GM18868 (cell line): ENCODE results near the gene RBMXL3.
"Not testable (repeated sequence)": the region's sequence is repeated elsewhere in the genome, so short reads cannot be mapped to it uniquely, and the experiment has no call there.

Experiments
- ATAC-seq: cut with Tn5 transposase; IDR thresholded peaks from one replicate; pipeline ENCODE4 v1.9.1; 2021; ENCODE audit warnings: mild to moderate bottlenecking, moderate library complexity; ENCODE audit not compliant: unreplicated experiment

RBMXL3 gene

GRCh38 chrX:115189110-115189509 is at the start of gene RBMXL3:
TSS of gene RBMXL3 (plus strand) at chrX:115189410. CDS start at chrX:115189442, 32 bp downstream.
- no peak for ATAC-seq

DNA sequence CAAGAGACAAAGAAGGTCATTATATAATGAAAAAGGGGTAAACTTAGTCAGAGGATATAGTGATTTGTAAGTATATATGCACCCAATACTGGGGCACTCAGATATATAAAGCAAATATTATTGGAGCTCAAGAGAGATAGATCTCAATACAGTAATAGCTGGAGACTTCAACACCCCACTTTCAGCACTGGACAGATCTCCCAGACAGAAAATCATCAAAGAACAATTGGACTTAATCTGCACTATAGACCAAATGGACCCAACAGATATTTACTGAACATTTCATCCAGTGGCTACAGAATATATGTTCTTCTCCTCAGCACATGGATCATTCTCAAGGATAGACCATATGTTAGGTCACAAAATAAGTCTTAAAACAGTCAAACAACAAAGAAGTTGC is 47.2 kb upstream of the RBMXL3 start:
- no peak for ATAC-seq

DNA sequence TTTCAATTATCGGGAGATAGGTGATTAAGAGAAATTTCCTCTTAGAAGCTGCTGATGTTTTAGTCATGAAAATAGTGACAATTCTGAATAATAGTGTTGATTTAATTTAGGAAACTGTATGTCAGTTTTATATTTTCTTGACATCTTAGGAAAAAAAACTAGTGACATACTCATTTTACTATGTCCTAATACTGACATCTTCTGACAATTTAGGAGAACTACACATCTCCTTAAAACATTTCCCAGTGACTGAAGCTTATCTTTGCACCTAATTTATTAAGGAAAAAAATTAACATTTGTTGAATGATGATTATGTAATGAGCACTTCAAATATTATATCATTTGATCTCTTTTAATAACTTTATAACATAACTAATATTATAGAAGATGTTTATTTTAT is 42.0 kb upstream of the RBMXL3 start:
- no peak for ATAC-seq

GRCh38 chrX:115173181-115173580 is 16.0 kb upstream of the RBMXL3 start:
- no peak for ATAC-seq

DNA sequence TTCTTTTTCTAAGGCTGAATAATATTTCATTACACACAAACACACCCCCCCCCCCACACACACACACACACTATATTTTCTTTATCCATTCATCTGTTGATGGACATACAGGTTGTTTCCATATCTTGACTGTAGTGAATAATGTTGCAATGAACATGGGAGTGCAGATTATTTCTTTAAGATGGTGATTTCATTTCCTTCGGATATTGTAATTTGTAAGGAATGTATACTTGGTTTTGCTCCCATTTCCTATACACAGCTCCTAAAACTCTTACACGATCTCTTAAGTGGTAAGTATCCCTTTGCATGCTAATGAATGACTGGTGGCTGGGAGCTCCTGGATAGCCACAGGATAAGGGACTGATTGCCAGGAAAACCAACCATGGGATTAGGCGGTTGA is 14.7 kb upstream of the RBMXL3 start:
- ATAC-seq = no peak

GRCh38 chrX:115177932-115178331 is 11.3 kb upstream of the RBMXL3 start:
- no peak for ATAC-seq

- ATAC-seq = no peak
Measured at GRCh38 chrX:115178473-115178872, 10.7 kb upstream of the RBMXL3 start.

- no peak for ATAC-seq
Measured at GRCh38 chrX:115183980-115184379, 5.2 kb upstream of the RBMXL3 start.

- ATAC-seq = no peak
Measured at GRCh38 chrX:115189646-115190635, 731 bp downstream of the RBMXL3 start.

DNA sequence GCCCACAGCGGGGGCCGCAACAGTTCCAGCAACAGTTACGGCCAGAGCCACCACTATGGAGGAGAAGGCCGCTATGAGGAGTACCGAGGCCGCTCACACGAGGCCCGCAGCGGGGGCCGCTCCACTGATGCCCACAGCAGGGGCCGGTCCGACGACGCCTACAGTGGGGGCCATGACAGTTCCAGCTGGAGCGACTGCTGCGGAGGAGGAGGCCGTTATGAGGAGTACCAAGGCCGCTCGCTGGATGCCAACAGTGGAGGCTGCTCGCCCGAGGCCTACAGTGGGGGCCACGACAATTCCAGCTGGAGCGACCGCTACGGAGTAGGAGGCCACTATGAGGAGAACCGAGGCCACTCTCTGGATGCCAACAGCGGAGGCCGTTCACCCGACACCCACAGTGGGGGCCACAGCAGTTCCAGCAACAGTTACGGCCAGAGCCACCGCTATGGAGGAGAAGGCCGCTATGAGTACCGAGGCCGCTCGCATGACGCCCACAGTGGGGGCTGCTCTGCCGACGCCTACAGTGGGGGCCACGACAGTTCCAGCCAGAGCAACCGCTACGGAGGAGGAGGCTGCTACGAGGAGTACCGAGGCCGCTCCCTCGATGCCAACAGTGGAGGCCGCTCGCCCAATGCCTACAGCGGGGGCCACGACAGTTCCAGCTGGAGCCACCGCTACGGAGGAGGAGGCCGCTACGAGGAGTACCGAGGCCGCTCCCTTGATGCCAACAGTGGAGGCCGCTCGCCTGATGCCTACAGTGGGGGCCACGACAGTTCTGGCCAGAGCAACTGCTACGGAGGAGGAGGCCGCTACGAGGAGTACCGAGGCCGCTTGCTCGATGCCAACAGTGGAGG is 1.7 kb downstream of the RBMXL3 start:
- no peak for ATAC-seq

DNA sequence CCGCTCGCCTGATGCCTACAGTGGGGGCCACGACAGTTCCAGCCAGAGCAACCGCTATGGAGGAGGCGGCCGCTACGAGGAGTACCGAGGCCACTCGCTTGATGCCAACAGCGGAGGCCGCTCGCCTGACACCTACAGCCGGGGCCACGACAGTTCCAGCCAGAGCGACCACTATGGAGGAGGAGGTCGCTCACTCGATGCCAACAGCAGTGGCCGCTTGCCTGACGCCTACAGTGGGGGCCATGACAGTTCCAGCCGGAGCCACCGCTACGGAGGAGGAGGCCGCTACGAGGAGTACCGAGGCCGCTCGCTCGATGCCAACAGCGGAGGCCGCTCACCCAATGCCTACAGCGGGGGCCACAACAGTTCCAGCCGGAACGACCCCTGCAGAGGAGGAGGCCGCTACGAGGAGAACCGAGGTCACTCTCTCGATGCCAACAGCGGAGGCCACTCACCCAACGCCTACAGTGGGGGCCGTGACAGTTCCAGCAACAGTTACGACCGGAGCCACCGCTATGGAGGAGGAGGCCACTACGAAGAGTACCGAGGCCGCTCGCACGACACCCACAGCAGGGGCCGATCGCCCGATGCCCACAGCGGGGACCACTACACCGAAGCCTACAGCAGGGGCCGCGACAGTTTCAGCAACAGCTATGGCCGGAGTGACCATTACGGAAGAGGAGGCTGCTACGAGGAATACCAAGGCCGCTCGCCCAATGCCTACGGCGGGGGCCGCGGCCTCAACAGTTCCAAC is 2.5 kb downstream of the RBMXL3 start:
- no peak for ATAC-seq

DNA sequence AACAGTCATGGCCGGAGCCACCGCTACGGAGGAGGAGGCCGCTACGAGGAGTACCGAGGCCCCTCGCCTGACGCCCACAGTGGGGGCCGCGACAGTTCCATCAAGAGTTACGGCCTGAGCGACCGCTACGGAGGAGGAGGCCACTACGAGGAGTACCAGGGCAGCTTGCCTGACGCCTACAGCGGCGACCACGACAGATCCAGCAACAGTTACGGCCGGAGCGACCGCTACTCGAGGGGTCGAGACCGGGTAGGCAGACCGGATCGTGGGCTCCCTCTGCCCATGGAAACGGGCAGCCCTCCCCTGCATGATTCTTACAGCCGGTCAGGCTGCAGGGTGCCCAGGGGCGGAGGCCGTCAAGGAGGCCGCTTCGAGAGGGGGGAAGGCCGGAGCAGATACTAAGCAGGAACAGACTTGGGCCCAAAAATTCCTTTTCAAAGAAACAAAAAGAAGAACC is 3.1 kb downstream of the RBMXL3 start:
- no peak for ATAC-seq

DNA sequence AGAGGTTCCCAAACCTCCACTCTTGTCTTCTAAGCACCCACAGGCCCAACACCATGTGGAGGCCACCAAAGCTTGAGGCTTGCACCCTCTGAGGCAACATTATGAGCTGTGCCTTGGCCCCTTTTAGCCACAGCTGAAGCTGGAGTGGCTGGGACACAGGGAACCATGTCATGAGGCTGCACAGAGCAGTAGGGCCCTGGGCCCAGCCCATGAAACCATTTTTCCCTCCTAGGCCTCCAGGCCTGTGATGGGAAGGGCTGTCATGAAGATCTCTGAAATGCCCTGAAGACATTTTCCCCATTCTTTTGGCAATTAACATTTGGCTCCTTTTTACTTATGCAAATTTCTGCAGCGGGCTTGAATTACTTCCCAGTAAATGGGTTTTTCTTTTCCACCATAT is 14.8 kb downstream of the RBMXL3 start:
- no peak for ATAC-seq

- ATAC-seq = not testable (repeated sequence)
Measured at GRCh38 chrX:115209547-115209946, 20.3 kb downstream of the RBMXL3 start.

DNA sequence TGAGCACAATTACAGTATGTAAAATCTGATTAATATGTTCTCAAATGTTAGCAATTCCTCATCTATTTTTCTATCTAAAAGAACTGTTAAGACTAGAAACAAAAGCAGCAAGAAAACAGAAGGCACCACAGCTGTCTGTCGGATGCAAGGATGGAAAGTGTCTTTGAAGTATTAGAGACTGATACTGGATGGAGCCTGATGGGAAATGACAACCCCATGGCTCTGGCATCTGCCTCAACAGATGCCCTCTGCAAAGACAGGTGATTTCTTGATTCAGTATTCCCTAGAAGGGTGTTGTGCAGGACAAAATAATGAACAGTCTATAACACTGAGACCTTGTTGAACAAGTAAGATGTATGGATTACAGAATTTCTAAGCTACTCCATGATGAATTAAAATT is 24.9 kb downstream of the RBMXL3 start:
- no peak for ATAC-seq

DNA sequence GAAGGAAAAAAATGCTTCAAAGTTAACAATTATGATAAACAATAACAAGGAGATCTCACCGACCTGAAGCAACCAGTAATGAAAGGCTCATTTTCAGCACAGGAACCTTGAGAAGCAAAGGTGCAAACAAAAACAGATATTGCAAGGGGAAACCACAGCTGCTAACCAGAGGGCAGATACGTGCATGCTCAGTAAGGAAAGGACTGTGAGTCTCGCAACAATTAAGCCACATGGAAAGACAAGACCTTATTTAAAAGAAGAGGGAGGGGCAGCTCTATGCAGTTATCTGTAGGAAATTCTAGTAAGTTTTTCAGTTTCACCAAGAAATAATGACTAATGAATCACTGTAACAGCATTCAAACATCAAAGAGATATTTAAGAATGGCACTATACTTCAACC is 25.4 kb downstream of the RBMXL3 start:
- no peak for ATAC-seq

DNA sequence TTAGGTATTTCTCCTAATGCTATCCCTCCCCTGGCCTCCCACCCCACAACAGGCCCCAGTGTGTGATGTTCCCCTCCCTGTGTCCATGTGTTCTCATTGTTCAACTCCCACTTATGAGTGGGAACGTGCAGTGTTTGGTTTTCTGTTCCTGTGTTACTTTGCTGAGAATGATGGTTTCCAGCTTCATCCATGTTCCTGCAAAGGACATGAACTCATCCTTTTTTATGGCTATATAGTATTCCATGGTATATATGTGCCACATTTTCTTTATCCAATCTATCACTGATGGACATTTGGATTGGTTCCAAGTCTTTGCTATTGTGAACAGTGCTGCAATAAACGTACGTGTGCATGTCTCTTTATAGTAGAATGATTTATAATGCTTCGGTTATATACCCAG is 28.1 kb downstream of the RBMXL3 start:
- not testable (repeated sequence) for ATAC-seq

- ATAC-seq = peak; percentile 70
Measured at GRCh38 chrX:115226929-115227328, 37.7 kb downstream of the RBMXL3 start.

DNA sequence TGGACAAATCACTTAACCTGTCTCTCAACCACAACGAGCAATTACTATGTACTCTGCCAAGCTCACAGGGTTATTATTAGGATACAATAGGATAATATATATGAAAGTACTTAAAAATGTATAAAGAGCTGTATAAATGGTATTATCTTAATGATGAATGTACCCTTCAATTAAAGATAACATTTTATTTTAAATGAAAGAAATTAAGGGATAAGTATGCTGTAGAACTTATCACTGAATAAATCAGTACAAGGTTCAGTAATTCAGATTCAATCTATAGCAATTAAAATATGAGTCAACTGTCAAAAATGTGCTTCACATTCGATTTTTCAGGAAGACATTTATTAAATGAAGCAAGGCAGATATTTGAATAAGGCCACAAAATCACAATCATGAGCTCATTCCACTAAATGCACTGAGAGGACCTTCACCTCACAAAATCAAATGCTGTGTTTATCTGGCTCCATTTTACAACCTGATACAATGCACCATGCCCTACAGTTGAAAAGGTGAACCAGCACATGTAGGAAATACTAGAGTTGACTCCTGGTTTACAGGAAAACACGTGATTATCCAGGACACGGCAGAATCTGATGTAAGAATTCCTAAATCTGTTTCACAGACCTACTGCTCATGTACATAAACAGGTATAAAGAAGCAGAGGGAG is 40.3 kb downstream of the RBMXL3 start:
- no peak for ATAC-seq

DNA sequence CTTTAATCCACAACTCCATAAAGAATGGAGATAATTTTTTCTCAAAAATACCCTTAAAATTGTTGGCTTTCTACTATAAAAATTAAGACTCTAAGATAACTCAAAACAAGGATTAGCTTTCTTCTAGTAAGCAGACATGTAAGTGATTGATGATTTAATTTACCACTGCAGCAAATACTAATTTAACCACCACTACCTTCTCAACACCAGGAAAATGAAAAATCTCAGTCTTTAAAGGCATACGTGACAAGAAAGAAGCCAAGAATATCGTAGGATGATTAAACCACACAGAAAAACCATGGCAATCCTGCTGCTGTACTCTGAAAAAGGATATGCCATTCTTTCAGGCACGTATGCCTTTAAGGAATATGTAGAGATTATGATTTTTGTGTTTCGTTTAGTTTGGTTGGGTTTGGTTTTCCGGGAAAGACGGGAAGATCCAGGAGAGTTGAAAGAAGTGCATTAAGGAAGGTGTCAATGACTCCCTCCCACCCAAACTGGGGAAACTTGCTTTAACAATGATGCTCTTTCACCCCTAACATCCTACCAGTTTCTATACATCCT is 43.8 kb downstream of the RBMXL3 start:
- no peak for ATAC-seq
